GM19193 (cell line): ENCODE measurements around the gene USP25.

Source experiments
- POLR2A ChIP-seq: IDR thresholded peaks from 4 replicates; pipeline ENCODE4 v1.6.1; 2011; ENCODE audit not compliant: insufficient read depth, insufficient read length; ENCODE audit errors: extremely low read depth

The USP25 gene

DNA sequence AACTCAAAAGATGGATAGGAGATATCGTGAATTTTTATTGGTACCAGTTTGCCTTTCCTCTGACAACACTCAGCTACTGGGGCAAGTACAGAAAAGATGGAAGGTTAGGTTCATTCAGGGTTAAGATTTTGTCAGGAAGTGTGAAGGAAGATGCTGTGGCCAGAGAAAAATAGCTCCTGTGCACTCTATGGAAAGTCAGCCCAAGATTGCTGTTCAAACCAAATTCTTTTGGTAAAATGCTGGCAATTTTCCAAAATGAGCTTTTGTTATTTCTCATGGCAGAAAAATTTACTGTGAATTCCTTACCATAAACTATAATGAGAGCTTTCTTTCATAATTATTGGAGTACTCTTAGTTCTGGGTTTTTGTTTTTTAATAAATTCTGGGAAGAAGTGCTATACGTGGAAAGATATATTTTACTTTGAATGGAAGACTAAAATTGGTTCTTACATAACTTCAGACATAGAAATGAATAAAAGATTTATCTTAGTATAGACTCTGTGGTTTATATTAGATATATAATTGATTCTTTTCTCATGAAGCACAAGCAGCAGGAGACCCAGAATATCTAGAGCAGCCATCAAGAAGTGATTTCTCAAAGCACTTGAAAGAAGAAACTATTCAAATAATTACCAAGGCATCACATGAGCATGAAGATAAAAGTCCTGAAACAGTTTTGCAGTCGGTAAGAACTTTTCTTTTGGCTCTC is 112.2 kb downstream of the USP25 start:
- TF ChIP-seq POLR2A, result no peak

DNA sequence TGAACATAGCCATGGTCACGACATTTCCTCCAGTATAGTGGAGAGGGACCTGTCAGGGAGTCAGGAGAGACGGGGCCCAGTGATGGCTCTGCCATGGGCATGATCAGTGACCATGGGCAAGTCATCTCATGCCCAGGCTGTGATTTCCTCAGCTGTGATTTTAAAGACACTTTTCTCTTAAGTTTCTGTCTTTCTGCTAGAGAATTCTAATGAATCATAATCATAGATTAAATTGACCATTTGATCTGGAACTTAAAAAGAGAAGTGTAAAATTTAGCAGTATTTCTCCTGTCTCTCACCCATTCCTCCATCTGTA is 112.7 kb downstream of the USP25 start:
- no peak for TF ChIP-seq POLR2A

- TF ChIP-seq POLR2A, result no peak
Measured at GRCh38 chr21:15843766-15844165, 114.0 kb downstream of the USP25 start.

DNA sequence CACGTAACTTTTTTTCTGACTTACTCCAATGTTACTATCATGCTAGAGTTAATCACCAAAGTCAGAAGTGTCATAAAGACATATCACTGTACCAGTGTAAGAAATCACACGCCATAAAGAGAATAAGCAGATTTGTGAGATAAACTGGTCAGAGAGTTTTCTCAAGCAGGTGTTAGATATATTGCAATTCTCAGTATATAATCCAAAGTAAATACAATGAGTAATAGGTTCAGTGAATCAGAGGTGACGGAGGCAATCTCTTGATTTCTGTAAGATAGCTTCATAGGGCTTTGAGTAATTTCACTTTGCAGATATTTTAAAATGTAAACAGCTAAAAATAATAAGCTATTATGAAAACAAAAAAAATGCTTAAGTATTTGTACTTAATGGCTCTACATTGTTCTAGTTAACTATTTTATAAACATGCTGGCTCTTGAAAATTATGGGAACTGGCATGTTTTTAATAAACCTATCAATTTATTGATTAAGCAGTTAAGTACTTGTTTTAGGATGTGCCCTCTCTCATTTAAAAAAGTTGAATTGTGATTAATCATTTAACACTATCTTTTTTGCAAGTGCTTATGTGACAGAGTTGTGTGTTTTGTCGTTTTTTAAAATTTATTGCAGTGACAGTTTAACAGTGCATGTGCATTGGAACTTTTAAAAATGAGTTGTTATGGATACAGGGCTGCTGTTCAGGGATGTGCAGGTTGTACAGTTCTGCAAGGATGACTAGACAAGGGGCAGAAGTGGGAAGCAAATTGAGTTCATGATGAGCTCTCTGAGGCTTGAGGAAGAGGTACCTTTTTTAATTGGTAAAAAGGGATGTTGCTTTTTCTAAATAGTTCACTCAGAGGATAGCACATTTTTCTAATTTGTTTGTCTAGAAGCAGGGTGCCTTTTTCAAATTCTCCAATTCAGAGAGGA is 119.1 kb downstream of the USP25 start:
- TF ChIP-seq POLR2A, result no peak

DNA sequence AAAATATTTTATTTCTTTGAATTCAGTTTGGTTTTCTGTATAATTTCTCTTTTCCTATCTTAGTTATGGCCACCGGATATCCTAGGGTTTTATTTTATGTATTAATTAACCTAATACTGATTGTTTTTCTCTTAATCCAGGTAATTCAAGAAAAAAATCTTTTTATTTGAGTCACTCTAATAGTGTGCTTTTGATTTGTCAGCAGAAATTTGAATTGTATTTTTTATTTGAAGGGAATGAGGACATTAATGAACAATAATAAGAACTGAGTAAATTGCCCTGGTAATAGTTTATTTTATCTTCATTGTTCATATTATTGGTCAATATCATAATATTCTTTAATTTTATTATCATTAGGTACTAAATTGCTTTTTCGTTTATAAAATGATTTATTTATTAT is 120.1 kb downstream of the USP25 start:
- no peak for TF ChIP-seq POLR2A

DNA sequence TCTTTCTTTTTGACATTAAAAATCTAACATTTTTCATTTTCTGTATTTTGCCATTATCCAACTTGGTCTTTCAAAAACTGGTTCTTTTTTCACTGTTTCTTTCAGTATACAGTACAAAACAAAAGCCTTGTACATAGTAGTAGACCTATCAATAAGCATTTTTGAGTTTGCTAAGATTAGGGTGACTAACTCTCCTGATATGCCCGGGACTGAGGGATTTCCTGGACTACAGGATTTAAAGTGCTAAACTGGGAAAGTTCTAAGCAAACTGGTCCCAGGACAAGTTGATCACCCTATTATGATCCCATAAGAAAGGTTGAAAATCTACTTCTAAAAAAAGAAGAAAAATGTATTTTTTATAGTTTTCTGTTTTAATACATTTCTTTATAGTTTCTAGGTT is 120.9 kb downstream of the USP25 start:
- TF ChIP-seq POLR2A, result no peak

DNA sequence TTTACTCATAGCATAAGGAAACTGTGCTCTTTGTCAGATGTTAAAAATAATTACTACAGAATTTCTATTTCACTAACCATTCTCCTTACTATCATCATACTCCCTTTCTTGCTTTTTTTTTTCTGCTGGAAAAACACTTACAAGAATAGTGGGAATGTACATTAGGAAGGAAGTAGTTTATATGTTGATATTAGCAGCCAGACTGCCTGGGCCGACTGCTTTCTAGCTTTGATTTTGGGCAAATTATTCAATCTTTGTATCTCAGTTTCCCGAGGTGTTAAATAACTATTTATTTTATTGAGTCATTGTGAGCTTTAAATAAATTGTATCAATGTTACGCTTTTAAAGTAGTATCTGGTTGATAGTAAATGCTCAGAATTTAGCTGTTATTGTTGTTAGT is 122.4 kb downstream of the USP25 start:
- TF ChIP-seq POLR2A, result no peak

DNA sequence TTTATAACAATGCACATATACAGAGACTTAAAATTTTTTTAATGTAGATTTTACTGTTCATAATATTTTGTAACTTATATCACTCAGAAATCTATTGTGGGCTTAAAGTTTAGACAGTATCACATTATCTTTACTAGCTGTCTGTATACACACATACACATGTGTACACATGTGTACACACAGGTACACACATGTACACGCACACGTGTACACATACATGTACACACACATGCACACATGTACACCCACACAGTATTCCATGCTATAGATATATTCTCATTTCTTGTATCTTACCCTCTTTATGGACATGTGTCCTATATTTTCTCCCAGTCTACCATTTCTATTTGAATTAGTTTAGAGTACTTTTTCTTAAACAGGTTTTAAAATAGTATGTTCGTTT is 123.3 kb downstream of the USP25 start:
- TF ChIP-seq POLR2A, result no peak

DNA sequence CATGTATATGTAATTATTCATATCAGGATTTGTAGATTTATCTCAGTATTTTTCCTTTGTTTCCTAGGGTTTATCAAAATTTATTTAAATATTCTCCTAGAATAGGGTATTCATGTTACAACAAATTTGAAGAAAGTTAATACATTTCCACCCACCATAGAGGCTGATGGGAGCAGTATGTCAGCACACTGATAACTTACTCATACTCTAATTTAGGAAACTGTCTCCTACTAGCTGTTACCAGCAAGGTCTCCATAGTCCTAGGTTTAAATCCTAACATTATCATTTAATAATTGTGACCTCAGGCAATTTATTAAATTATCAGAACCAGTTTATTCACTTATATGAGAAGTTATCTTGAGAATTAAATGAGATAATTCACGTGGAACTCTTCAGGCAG is 127.0 kb downstream of the USP25 start:
- TF ChIP-seq POLR2A, result no peak

- no peak for TF ChIP-seq POLR2A
Measured at GRCh38 chr21:15857740-15858139, 128.0 kb downstream of the USP25 start.

DNA sequence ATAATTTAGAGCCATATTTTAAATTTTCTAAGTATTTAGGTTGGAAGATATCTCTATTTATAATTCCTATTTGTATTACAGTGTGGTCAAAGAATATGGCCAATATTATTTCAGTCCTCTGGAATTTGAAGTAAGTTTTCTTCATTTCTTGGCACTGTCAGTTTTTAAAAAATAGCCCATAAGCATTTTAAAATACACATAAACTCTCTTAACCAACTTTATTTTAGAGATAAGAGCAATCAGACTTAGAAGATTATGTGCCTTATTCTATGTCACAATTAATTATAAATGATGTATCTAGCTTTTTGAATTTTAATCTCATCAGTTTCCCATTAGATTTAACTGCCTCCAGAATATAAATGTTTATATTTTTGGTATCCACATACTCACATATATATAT is 130.8 kb downstream of the USP25 start:
- TF ChIP-seq POLR2A, result no peak

DNA sequence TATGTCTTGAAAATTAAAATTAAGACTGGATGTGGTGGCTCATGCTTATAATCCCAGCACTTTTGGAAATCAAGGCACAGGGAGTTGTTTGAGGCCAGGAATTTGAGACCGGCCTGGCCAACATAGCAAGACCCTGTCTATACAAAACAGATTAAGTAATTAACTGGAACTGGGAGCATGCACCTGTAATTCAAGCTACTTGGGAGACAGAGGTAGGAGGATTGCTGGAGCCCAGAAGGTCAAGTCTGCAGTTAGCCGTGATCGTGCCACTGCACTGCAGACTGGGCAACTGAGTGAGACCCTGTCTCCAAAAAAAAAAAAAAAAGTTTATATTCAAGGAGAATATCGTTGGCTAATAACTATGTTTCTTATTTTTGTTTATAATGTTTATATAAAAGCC is 139.2 kb downstream of the USP25 start:
- TF ChIP-seq POLR2A, result no peak

GRCh38 chr21:15870819-15871218 is 141.0 kb downstream of the USP25 start:
- TF ChIP-seq POLR2A, result no peak

DNA sequence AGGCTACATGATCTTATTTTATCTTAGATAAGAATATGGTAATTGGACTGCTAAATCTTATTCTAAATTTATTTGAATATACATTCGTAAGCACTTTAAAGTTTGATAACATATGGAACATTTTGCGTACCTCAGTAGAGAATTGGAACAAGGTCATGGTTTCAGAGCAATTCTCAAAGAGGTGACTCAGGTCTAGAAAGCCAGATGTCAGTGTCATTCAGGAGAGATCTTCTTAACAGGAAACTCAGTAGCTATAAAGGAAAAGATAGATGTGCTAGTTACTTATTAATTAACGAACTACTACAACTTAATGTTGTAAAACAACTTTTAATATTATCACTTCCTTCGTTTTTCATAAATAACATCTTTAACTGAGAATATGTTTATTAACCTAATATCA is 142.5 kb downstream of the USP25 start:
- no peak for TF ChIP-seq POLR2A

DNA sequence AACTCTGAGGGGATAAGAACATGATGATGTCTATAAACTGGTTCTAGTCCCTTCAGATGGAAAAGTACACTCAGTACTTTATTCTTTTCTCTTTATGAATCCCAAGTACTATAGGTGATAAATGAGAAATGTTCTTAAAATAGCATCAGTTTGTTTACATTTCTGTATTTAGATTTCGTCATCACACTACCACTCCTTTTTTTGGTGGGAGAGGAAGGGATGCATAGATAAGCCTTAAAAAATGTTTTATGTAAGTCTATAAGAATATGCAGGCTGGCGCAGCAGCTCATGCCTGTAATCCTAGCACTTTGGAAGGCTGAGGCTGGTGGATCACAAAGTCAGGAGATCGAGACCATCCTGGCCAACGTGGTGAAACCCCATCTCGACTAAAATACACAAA is 144.8 kb downstream of the USP25 start:
- TF ChIP-seq POLR2A, result no peak

DNA sequence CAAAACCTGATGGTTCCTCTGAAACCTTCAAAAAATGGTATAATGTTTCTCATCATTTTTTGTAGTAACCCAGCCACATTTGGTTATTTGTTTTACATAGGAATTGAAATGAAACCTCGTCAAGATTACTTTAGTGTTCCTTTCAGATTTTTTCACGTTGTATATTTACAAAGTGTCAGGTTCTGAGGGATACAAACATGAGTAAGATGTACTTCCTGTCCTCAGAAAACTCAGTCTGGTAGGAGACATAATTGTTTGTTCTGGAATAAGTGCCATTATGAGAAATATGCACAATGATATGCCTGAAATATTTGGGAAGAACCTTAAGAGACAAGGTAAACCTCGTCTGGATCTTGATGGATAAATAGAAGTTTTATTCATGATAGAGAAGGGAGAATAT is 145.5 kb downstream of the USP25 start:
- no peak for TF ChIP-seq POLR2A
